ENCODE data around the gene IRGC. TPM values are rescaled to one million over a fixed set of nuclear protein-coding genes. Genes with fewer than 3 reads are reported as not detected.

Gene IRGC
- total RNA-seq, 4 donors from 2014 or later = not detected

DNA sequence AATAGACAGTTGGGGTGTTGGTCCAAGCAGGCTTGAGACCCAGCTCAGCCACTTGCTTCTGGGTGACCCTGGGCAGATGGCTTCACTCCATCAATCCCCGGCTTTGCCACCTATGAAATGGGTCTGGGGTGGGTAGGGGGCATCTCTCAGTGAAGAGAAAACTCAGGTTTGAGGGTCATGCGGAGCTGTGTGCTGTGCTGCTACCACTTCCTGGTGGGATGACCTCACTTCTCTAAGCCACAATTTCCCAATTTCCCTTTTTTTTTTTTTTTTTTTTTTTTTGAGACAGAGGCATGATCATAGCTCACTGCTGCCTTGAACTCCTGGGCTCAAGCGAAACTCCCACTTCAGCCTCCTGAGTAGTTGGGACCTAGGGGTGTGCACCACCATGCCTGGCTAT lies 41.3 kb upstream of the IRGC start:
- TF ChIP-seq, protein P1, sequence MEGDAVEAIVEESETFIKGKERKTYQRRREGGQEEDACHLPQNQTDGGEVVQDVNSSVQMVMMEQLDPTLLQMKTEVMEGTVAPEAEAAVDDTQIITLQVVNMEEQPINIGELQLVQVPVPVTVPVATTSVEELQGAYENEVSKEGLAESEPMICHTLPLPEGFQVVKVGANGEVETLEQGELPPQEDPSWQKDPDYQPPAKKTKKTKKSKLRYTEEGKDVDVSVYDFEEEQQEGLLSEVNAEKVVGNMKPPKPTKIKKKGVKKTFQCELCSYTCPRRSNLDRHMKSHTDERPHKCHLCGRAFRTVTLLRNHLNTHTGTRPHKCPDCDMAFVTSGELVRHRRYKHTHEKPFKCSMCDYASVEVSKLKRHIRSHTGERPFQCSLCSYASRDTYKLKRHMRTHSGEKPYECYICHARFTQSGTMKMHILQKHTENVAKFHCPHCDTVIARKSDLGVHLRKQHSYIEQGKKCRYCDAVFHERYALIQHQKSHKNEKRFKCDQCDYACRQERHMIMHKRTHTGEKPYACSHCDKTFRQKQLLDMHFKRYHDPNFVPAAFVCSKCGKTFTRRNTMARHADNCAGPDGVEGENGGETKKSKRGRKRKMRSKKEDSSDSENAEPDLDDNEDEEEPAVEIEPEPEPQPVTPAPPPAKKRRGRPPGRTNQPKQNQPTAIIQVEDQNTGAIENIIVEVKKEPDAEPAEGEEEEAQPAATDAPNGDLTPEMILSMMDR (IDR thresholded peaks at IDR 0.05; ENCODE audit: low read depth) = no peak

GRCh38 chr19:43675269-43675879 lies 40.5 kb upstream of the IRGC start:
- TF ChIP-seq, protein P1 (IDR thresholded peaks at IDR 0.05; ENCODE audit: low read depth) = no peak

GRCh38 chr19:43675906-43676305 lies 40.0 kb upstream of the IRGC start:
- TF ChIP-seq, protein P1 (IDR thresholded peaks at IDR 0.05; ENCODE audit: low read depth) = no peak

DNA sequence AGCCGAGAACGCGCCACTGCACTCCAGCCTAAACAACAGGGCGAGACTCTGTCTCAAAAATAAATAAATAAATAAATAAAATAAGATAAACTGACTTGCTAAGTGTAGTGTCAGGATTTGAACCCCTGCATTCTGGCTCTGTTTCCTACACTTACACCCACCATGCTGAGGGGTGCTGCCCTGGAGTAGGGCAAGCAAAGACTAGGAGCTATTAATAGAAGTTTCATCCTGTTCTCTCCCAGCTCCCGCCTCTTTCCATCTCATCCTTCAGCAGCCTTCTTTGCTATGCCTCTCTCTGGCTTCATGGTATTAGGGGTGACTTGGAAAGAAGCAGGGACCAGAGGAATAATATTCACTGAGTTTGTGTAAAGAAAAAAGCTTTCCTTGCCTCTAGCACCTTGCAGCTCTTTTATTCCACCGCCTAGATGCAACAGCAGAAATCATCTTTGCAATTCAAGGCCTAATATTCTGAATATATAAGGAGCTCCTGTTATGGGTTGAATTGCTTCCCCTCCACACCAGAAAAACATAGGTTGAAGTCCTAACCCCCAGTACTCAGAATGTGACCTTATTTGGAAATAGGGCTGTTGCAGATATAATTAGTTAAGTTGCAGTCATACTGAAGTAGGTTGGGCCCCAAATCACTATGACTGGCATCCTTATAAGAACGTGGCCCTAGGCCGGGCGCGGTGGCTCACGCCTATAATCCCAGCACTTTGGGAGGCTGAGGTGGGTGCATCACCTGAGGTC lies 37.2 kb upstream of the IRGC start:
- TF ChIP-seq, protein P1 (IDR thresholded peaks at IDR 0.05; ENCODE audit: low read depth) = no peak

GRCh38 chr19:43681821-43682220 lies 34.1 kb upstream of the IRGC start:
- TF ChIP-seq, protein P1 (IDR thresholded peaks at IDR 0.05; ENCODE audit: low read depth) = no peak

- TF ChIP-seq, protein P1 (IDR thresholded peaks at IDR 0.05; ENCODE audit: low read depth) = no peak
Measured at GRCh38 chr19:43682824-43683661, 32.8 kb upstream of the IRGC start.

DNA sequence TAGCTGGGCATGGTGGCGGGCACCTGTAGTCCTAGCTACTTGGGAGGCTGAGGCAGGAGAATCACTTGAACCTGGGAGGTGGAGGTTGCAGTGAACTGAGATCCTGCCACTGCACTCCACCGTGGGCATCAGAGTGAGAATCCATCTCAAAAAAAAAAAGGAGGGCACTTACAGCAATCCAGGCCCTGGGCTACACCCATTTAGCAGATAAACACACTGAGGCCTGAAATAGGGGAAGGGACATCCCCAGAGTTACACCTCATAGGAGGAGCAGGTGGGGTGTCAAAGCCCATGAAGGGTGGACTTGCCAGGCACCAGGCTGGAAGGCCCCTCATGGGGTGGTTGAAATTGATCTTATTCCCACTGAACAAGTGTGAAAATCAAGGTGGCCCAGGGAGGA lies 32.0 kb upstream of the IRGC start:
- TF ChIP-seq, protein P1 (IDR thresholded peaks at IDR 0.05; ENCODE audit: low read depth) = no peak
